Uterus (tissue), 2 donors: ENCODE data around the gene DGAT2.

Experiments used
- CTCF ChIP-seq, 4 experiments: fragments of 200-600 bp in 2 of 4; fragments of 450-650 bp in 2 of 4; sonication (generic) in 2 of 4; IDR thresholded peaks; one replicate each; pipeline ENCODE4 v1.5.1; 2016 to 2019; ENCODE audit warnings: antibody characterized with exemption in 4 of 4, mild to moderate bottlenecking in 2 of 4, moderate library complexity in 1 of 4
- POLR2A ChIP-seq, 2 donors: fragments of 450-650 bp; IDR thresholded peaks; one replicate each; pipeline ENCODE4 v1.6.1; 2016; ENCODE audit warnings: antibody characterized with exemption in 2 of 2, mild to moderate bottlenecking in 1 of 2, moderate library complexity in 1 of 2

- TF ChIP-seq CTCF (IDR thresholded peaks at IDR 0.05), result no peak
- no peak for TF ChIP-seq POLR2A (IDR thresholded peaks at IDR 0.05)
Measured at GRCh38 chr11:75795276-75796090, 26.9 kb downstream of the DGAT2 start.
